Gastrocnemius medialis (tissue), 4 donors: ENCODE data around the gene PDSS1. TPM values are rescaled to one million over a fixed set of nuclear protein-coding genes. Genes with fewer than 3 reads are reported as not detected.

Source experiments
- ATAC-seq, 2 donors: fragments of 150-250 bp; one replicate each; pipeline ENCODE4 v1.9.1; 2016
- DNase-seq, 2 donors: peaks; one replicate each; pipeline ENCODE4 v3.0.0-alpha.2; 2019
- H3K27ac ChIP-seq, 4 donors: fragments of 200-600 bp; sonication (generic); 1 replicate in 1 of 4; 2 replicates in 3 of 4; pipeline ENCODE4 v1.5.1; 2016 to 2018; ENCODE audit warnings: mild to moderate bottlenecking in 2 of 4, moderate library complexity in 1 of 4
- H3K27me3 ChIP-seq, 3 donors: fragments of 200-600 bp; sonication (generic) in 2 of 3; 1 replicate in 1 of 3; 2 replicates in 2 of 3; pipeline versions ENCODE4 v1.5.1 to v1.6.0; 2016 to 2019; ENCODE audit warnings: mild to moderate bottlenecking in 1 of 3, moderate library complexity in 1 of 3
- H3K36me3 ChIP-seq, 2 donors: fragments of 200-600 bp; sonication (generic) in 1 of 2; one replicate each; pipeline ENCODE4 v1.5.1; 2017 to 2018
- H3K4me1 ChIP-seq, 2 donors: fragments of 200-600 bp; sonication (generic) in 1 of 2; one replicate each; pipeline ENCODE4 v1.5.1; 2016 to 2017; ENCODE audit warnings: mild to moderate bottlenecking in 2 of 2
- H3K4me3 ChIP-seq, 4 donors: fragments of 200-600 bp; sonication (generic) in 3 of 4; 1 replicate in 1 of 4; 2 replicates in 3 of 4; pipeline ENCODE4 v1.5.1; 2016 to 2019; ENCODE audit warnings: mild to moderate bottlenecking in 2 of 4
- H3K9me3 ChIP-seq, 3 donors: fragments of 200-600 bp; sonication (generic) in 2 of 3; 1 replicate in 1 of 3; 2 replicates in 2 of 3; pipeline ENCODE4 v1.5.1; 2016 to 2019
- CTCF ChIP-seq, 5 experiments: fragments of 450-650 bp in 3 of 5; fragments of 200-600 bp in 2 of 5; sonication (generic) in 2 of 5; IDR thresholded peaks in 4 of 5; conservative IDR thresholded peaks in 1 of 5; 1 replicate in 4 of 5; 2 replicates in 1 of 5; pipeline ENCODE4 v1.5.1; 2016 to 2019; ENCODE audit warnings: antibody characterized with exemption in 5 of 5, mild to moderate bottlenecking in 3 of 5, moderate library complexity in 3 of 5
- POLR2A ChIP-seq, 2 donors: fragments of 450-650 bp; IDR thresholded peaks; one replicate each; pipeline ENCODE4 v1.6.1; 2017; ENCODE audit warnings: antibody characterized with exemption in 2 of 2, mild to moderate bottlenecking in 2 of 2, moderate library complexity in 2 of 2
- in situ Hi-C, 4 donors: fragments of 200-750 bp; cut with MboI; loops; one replicate each; pipeline versions ENCODE4 v1.15.0 to v1.8.0; 2017; ENCODE audit warnings: low sequenced_read_pairs in 4 of 4
- intact Hi-C: fragments of 100-400 bp; cut with DNase I; formaldehyde crosslinking; loops from one replicate; pipeline ENCODE4 v1.15.1; 2023; ENCODE audit warnings: low total_unique reads
- total RNA-seq, 4 donors: library from RNA; depleted of rRNA; stranded (reverse); fragments of >200 nt; gene quantifications; one replicate each; pipeline versions ENCODE4 v1.1.0 to v1.2.3, GENCODE V29; 2016

Gene PDSS1
- total RNA-seq, 4 donors from 2014 or later, result 5.3 to 13.2 (median 8.2) TPM

DNA sequence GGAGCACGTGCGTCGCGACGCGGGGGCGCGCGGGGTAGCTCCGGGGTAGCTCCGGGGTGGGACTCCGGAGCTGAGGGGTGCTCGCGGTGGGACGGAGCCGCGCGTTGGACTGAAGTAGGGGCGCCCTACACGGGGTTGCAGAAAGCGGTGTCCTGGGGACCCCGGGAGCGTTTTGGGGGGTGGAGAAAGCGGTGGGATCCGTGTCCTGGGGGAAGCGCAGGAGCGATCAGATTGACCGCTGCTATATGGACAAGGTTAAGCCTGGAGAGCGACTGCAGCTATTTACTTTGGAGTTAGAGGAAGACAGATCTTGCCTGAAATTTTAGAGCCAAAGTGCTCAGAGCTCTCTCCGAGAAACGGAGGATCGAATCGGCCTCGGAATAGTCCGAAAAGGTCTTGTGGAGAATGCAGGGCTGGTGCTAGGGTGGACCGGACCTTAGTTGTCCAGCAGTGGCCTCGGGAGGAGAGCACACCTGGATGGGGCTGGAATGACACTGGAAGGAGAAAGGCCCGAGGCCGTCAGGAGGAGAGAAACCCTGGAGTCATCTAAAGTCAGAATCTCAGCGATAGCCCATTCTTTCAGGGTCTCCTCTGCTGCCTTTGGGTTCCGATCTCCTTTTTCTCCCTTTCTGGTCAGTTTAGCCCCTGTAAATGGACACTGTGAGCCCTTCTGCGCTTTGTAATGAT, 564 bp downstream of the PDSS1 start:
- peaks cover 0 to 4% of the 10 kb centered on the region in 2 donors for H3K36me3 ChIP-seq
- ATAC-seq, result peak in 1 of 2 donors; percentile 5
- H3K27ac ChIP-seq, result peak overlapping the region; percentile 80 to 92 (median 86)
- DNase-seq, result no peak
- intact Hi-C loops, result loop anchor here (5.0 kb wide), 1 partner anchor 164 kb away; the partner anchor contains the start of gene ABI1
- H3K9me3 ChIP-seq, result no peaks in the 10 kb centered on the region
- H3K4me3 ChIP-seq, result peak overlapping the region; percentile 77 to 94 (median 92)
- peaks cover 0 to 3% (median 0%) of the 10 kb centered on the region in 3 donors for H3K27me3 ChIP-seq
- TF ChIP-seq POLR2A (IDR thresholded peaks at IDR 0.05) (no peak), CTCF (IDR thresholded peaks at IDR 0.05 in 4 of 5, conservative IDR thresholded peaks at IDR 0.05 in 1 of 5) (no peak)
- in situ Hi-C loops, result no loop called here
- H3K4me1 ChIP-seq, result peaks cover 8 to 13% of the 10 kb centered on the region in 2 donors

DNA sequence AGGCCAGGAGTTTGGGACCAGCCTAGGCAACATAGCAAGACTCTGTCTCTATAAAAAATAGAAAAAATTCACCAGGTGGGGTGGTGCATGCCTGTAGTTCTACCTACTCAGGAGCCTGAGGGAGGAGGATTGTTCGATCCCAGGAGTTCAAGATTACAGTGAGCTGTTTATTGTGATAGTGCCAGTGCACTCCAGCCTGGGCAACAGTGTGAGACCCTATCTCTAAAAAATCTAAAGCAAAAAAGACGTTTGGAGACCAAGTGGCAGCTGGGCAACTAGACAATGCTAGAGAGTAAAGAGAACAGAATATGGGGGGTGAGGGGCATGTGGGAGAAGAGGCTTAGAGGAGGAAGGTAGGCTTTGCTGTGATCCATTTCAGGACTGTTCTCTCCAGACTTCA, 1.4 kb downstream of the PDSS1 start:
- in situ Hi-C loops, result no loop called here
- Histone ChIP-seq H3K9me3 (no peaks in the 10 kb centered on the region), H3K4me3 (peak overlapping the region in 3 of 4 donors; percentile 77 to 94 (median 94)), H3K27ac (no peak overlapping the region), H3K27me3 (no peaks in the 10 kb centered on the region), H3K36me3 (peaks cover 0 to 4% of the 10 kb centered on the region in 2 donors), H3K4me1 (peaks cover 8 to 13% of the 10 kb centered on the region in 2 donors)
- ATAC-seq (no peak), DNase-seq (no peak)
- intact Hi-C loops, result loop anchor here (5.0 kb wide), 1 partner anchor 163 kb away; the partner anchor contains the start of gene ABI1
- no peak for TF ChIP-seq POLR2A (IDR thresholded peaks at IDR 0.05)

DNA sequence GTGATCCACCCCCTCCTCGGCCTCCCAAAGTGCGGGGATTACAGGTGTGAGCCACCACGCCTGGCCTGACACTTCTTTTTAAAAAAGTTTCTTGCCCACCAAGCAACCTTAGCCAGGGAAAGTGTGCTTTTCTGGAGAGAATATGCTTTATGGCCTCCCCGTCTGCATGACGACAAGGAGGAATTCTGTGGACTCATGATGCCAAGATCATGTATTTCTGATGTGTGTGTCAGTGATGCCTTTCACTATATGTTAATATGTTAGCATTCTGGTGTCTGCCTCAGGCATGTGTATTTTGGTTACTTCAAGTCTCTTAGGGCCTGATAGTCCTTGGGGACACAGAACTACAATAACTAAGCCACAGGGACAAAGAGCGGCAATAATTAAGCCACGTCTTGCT, 2.1 kb downstream of the PDSS1 start:
- Histone ChIP-seq H3K4me3 (no peak overlapping the region), H3K27me3 (no peaks in the 10 kb centered on the region), H3K4me1 (peaks cover 8 to 13% of the 10 kb centered on the region in 2 donors), H3K27ac (no peak overlapping the region), H3K9me3 (no peaks in the 10 kb centered on the region), H3K36me3 (peaks cover 0 to 4% of the 10 kb centered on the region in 2 donors)
- ATAC-seq, result no peak
- in situ Hi-C loops (loop anchor here in 1 of 4 donors (25.0 kb wide), 1 partner anchor 163 kb away; the partner anchor contains the start of gene ABI1), intact Hi-C loops (loop anchor here (5.0 kb wide), 1 partner anchor 163 kb away; the partner anchor contains the start of gene ABI1)
- TF ChIP-seq CTCF (IDR thresholded peaks at IDR 0.05 in 4 of 5, conservative IDR thresholded peaks at IDR 0.05 in 1 of 5) (no peak), POLR2A (IDR thresholded peaks at IDR 0.05) (no peak)
- DNase-seq, result no peak

DNA sequence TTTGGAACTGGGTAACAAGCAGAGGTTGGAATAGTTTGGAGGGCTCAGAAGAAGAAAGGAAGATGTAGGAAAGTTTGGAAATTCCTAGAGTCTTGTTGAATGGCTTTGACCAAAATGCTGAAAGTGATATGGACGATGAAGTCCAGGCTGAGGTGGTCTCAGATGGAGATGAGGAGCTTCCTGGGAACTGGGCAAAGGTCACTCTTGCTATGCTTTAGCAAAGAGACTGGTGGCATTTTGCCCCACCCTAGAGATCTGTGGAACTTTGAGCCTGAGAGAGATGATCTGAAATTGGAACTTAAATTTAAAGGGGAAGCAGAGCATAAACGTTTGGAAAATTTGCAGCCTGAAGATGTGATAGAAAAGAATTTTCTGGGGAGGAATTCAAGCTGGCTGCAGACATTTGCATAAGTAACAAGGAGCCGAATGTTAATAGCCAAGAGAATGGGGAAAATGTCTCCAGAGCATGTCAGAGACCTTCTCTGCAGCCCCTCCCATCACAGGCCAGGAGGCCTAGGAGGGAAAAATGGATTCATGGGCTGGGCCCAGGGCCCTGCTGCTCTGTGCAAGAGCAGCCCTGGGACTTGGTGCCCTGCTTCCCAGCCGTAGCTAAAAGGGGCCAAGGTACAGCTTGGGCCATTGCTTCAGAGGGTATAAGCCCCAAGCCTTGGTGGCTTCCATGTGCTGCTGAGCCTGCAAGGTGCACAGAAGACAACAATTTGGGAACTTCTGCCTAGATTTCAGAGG, 3.6 kb downstream of the PDSS1 start:
- TF ChIP-seq CTCF (IDR thresholded peaks at IDR 0.05 in 4 of 5, conservative IDR thresholded peaks at IDR 0.05 in 1 of 5), result no peak
- TF ChIP-seq POLR2A (IDR thresholded peaks at IDR 0.05), result no peak
- in situ Hi-C loops (loop anchor here in 1 of 4 donors (25.0 kb wide), 1 partner anchor 161 kb away; the partner anchor contains the start of gene ABI1), intact Hi-C loops (no loop called here)
- DNase-seq, result no peak
- H3K9me3 ChIP-seq, result no peaks in the 10 kb centered on the region
- no peak overlapping the region for H3K4me3 ChIP-seq
- H3K27me3 ChIP-seq, result no peaks in the 10 kb centered on the region
- H3K36me3 ChIP-seq, result peaks cover 0 to 11% of the 10 kb centered on the region in 2 donors
- peaks cover 8 to 13% of the 10 kb centered on the region in 2 donors for H3K4me1 ChIP-seq
- H3K27ac ChIP-seq, result no peak overlapping the region
- no peak for ATAC-seq

DNA sequence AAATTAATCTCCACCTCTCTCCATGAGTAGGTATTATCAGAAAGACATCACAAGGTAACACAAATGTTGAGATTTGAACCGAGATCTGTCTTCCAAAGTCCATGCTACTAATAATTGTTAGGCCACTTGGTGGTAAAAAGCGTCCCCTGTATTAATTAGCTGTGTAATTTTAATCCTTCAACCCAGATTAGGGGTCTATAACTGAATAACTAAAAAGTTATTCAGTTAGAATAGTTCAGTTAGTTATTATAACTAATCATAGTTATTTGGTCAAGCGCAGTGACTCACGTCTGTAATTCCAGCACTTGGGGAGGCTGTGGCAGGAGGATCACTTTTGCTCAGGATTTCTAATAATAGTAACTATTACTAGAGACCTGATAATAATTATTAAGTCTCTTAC, 5.6 kb downstream of the PDSS1 start:
- no peaks in the 10 kb centered on the region for H3K9me3 ChIP-seq
- no peak overlapping the region for H3K27ac ChIP-seq
- in situ Hi-C loops (loop anchor here in 1 of 4 donors (25.0 kb wide), 1 partner anchor 159 kb away; the partner anchor contains the start of gene ABI1), intact Hi-C loops (no loop called here)
- DNase-seq (no peak), ATAC-seq (no peak)
- H3K27me3 ChIP-seq, result no peaks in the 10 kb centered on the region
- no peak overlapping the region for H3K4me3 ChIP-seq
- H3K36me3 ChIP-seq, result peaks cover 0 to 19% of the 10 kb centered on the region in 2 donors
- H3K4me1 ChIP-seq, result peaks cover 7 to 8% of the 10 kb centered on the region in 2 donors
- TF ChIP-seq POLR2A (IDR thresholded peaks at IDR 0.05), result no peak
